Measurements from ENCODE around the gene IL1R2.

- TF ChIP-seq CTCF (IDR thresholded peaks at IDR 0.05), result no peak
- TF ChIP-seq POLR2A (IDR thresholded peaks at IDR 0.05), result no peak
Measured at GRCh38 chr2:101946372-101947039, 45.3 kb upstream of the IL1R2 start.

Measured in right lobe of liver (tissue), 4 donors.